RWPE1 (cell line): ENCODE data around the gene POLG.

Experiments
- CTCF ChIA-PET: fragments of 350-600 bp; sonication (Branson Sonifier 250); formaldehyde crosslinking; extraction: SDS; loops from one replicate; lab custom pipeline; 2021; lab: Yijun Ruan, JAX
- POLR2A ChIA-PET: fragments of 400-600 bp; formaldehyde crosslinking; extraction: SDS; loops from one replicate; lab custom pipeline; 2020; ENCODE audit warnings: antibody characterized with exemption; ENCODE audit not compliant: low non-redundant PET; lab: Yijun Ruan, JAX
- DNase-seq: peaks from one replicate; pipeline ENCODE4 v3.0.0; 2012; ENCODE audit warnings: low spot score
- H3K27ac ChIP-seq: fragments of 450-650 bp; 2 replicates; pipeline ENCODE4 v1.5.1; 2017
- TF ChIP-seq, protein P1 (sequence below): fragments of 450-650 bp; conservative IDR thresholded peaks from 2 replicates; pipeline ENCODE4 v1.5.1; 2017; ENCODE audit warnings: low read depth, mild to moderate bottlenecking

The POLG gene

DNA sequence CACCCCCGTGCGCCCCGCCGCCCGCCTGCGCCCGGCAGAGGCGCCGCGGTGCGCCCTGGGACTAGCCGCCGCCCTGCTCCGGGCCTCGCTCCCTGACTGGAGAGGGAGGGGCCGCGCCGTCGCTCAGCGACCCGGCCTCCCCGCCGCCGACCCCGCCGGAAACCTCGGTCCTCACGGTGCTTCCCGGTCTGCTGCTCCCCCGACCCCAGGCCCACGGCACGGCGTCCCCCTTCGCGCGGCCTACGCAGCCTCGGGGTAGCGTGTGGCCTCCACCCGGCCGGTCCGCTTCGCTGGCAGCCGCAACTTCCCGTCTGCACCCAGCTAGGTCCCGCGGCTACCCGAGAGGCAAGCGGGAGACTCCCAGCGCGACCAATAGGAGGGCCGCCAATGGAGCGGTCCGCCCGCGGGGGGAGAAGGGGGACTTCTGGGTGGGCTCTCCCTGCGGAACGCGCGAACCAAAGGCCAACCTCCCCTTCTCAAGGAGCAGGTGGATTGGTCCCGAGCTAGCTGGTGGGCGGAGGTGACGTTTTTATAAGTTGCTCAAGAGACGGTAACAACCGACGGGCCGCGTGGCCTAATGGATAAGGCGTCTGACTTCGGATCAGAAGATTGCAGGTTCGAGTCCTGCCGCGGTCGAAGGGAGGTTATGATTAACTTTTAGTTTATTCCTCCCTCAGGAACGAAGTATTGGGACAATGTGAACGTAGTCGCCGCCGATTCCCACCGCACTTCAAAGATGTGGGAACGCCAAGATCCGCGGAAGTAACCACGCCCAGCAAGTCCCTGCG lies at the start of gene POLG:
Gene POLG (minus strand): TSS at position 315 of the 788 bp plus-strand sequence. CDS start 1,070 bp downstream, outside the sequence.
- H3K27ac ChIP-seq, result peak within 1 kb of the TSS; percentile 89
- peak; percentile 98 for DNase-seq
- TF ChIP-seq, protein P1, sequence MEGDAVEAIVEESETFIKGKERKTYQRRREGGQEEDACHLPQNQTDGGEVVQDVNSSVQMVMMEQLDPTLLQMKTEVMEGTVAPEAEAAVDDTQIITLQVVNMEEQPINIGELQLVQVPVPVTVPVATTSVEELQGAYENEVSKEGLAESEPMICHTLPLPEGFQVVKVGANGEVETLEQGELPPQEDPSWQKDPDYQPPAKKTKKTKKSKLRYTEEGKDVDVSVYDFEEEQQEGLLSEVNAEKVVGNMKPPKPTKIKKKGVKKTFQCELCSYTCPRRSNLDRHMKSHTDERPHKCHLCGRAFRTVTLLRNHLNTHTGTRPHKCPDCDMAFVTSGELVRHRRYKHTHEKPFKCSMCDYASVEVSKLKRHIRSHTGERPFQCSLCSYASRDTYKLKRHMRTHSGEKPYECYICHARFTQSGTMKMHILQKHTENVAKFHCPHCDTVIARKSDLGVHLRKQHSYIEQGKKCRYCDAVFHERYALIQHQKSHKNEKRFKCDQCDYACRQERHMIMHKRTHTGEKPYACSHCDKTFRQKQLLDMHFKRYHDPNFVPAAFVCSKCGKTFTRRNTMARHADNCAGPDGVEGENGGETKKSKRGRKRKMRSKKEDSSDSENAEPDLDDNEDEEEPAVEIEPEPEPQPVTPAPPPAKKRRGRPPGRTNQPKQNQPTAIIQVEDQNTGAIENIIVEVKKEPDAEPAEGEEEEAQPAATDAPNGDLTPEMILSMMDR, result no peak
- ChIA-PET CTCF (interaction anchor here (0.6 to 1.2 kb wide), 2 partner anchors 23 kb away, joined by 3 to 5 read pairs; no protein-coding TSS in a partner anchor), POLR2A (interaction anchor here (0.6 kb wide), 1 partner anchor 62 kb away, joined by 8 read pairs; no protein-coding TSS in a partner anchor)

DNA sequence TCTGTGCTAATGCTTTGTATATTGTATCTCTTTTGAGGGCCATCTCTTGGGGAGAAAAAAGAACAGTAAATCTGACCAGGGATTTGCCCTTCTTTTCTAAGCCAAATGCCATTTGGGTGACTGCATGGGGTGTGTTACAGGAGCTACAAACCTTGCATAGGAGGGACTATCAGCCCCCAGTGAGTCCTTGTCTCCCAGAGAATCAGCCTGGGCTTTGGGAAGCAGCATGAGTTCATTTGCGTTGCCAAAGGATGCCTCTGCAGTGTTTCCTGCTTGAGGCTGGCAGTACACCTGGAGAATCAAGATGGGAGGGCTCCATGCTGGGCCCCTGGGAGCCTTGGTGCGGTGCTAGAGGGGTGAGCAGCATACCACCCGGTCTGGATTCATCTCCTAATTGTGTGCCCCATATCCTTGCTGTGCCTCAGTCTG lies 49.6 kb upstream of the POLG start:
- ChIA-PET POLR2A (no interaction called here), CTCF (interaction anchor here (0.5 to 1.9 kb wide), 3 partner anchors 11 to 172 kb away, joined by 3 to 9 read pairs (median 3); no protein-coding TSS in a partner anchor)
- DNase-seq, result no peak
- peak overlapping the region; percentile 40 for H3K27ac ChIP-seq
- TF ChIP-seq, protein P1, result no peak

DNA sequence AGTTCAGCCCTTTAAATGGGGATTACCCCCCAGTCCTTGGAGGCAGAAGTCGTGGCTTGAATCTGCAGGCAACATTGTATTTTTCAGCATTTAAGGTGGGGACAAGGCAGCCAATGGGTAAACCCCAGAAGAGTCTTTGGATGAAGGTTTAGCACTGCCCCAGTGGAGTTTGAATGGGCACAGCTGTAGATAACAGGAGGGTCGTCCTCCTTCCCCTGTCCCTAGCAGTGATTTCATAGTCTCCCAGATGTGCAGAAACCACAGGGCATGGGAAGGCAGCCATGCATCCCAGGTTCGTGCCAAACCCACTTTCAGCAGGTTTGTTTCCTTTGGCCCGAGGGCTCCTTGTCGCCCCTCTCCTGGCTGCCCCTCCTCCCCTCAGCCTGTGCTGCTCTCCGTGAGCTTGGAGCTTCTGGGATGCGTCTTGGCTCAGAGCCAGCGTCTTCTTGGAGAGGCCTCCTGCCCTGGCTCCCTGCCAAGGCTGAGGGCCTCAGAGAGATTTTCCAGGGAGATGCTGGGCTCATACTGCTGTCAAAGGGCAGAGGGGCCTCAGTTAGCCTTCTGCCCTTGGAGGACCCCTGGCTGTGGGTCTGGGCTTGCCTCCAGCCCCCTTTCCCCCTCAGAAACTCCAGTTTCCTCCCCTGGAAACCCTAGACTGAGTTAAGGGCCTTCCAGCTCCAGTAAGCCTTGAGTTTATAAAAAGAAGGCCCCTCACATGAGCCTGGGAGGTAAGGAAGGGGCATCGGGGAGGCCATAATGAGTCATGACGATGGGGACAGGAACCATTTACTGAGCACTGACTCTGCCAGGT lies 48.9 kb upstream of the POLG start:
- POLR2A ChIA-PET, result no interaction called here
- DNase-seq, result no peak
- TF ChIP-seq, protein P1, result no peak
- peak overlapping the region; percentile 40 for H3K27ac ChIP-seq
- CTCF ChIA-PET, result interaction anchor here (0.5 to 1.9 kb wide), 2 partner anchors 12 to 24 kb away, joined by 3 to 9 read pairs; no protein-coding TSS in a partner anchor

DNA sequence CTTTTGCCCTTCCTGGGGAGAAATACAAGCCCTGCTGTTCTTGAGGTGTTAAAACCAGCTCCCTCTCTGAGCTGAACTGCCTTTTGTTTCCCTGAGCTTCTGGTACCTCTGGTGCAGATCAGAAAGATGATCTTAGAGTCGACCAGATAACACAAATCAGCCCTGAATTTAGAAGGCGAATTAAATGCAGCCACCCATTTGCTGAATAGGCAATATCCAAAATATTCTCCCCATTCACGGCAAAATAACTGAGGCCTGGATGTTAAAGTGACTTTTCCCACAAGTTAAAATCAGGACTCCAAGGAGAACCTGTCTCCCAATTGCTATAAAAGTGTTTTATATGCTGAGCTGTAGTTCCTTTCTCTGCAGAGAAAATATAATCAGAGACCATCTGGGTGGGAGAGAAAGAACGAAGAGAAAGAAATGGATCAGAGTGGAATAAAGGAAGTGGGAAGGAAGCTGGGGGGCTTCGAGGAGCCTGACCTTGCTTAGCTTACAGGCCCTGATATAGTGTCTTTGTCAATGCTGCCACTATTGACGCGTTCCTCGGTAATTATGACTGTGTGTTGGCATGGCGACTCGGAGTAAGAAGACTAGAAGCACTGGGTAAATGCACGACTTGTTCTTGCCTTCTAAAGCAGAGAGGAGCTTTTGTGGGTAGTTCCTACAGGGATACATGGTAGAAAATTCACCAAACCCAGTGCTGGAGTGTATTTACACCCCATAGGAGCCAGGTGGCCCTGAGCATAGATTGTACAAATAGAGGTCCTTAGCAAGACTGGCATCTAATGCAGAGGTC lies 47.5 kb upstream of the POLG start:
- CTCF ChIA-PET, result interaction anchor here (0.5 to 1.9 kb wide), 4 partner anchors 17 to 79 kb away, joined by 3 to 9 read pairs (median 4); no protein-coding TSS in a partner anchor
- DNase-seq, result no peak
- TF ChIP-seq, protein P1, result no peak
- H3K27ac ChIP-seq, result no peak overlapping the region
- POLR2A ChIA-PET, result no interaction called here

DNA sequence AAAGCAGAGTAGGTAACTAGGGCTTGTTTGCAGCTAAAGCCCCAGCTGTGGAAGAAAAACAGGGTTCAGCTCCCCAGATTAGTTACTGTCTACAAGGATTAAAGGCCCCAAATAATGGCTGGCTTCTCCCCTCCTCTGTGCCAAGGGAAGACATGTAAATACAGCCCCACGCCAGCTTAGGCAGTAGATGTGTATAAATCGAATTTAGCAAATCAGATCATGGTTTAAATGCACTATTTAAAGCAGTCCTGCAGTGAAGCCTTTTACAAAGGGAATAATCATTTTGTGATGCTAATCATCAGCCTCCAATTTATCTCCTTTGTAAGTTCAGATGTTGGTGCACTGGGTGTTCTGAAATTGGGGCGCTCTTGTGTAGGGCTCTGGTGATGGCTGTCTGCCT lies 46.7 kb upstream of the POLG start:
- POLR2A ChIA-PET, result no interaction called here
- CTCF ChIA-PET, result interaction anchor here (1.0 kb wide), 1 partner anchor 22 kb away, joined by 5 read pairs; no protein-coding TSS in a partner anchor

More for the DNA sequence above, 46.7 kb upstream of the POLG start:
- TF ChIP-seq, protein P1, result no peak
- H3K27ac ChIP-seq, result no peak overlapping the region
- DNase-seq, result no peak
